ENCODE results near the gene CNRIP1.

GRCh38 chr2:68256093-68256450 is 63.7 kb downstream of the CNRIP1 start:
- TF ChIP-seq CTCF (IDR thresholded peaks at IDR 0.05; ENCODE audit: low read depth, low read length, poor library complexity, severe bottlenecking) (no peak), EZH2phosphoT487 (IDR thresholded peaks at IDR 0.05; ENCODE audit: borderline replicate concordance, low read length) (no peak)

Data from DOHH2 (cell line).